ENCODE measurements around the gene DLGAP1. TPM values are rescaled to one million over a fixed set of nuclear protein-coding genes. Genes with fewer than 3 reads are reported as not detected.

DLGAP1 gene
- total RNA-seq, 4 donors from 2014 or later = 1.2 to 1.4 (median 1.4) TPM

DNA sequence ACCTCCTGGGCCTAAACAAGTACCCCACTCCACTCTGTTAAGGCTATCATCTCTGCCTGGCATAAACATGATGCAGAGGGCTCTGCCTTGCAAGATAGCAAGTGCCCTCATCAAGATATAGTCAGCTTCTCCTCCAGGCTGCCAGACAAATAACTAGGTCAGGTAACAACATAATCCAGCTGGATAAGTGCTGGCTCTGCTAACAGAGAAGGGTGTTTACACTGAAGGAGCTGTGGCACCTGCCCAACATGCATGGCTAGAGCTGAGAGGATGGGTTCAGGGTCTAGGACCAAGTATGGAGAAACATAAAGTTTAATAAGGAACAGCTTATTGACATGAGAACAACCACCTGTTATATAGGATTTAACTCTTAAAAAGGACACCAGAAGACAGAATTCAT is 42.8 kb downstream of the DLGAP1 start:
- DNase-seq (ENCODE audit: extremely low spot score) = no peak
- intact Hi-C loops (cut with DNase I) = no loop called here
- Histone ChIP-seq H3K9me3 (no peaks in the 10 kb centered on the region), H3K27ac (replicated peaks in 1 of 4) (no peak overlapping the region), H3K36me3 (no peaks in the 10 kb centered on the region), H3K4me1 (no peaks in the 10 kb centered on the region), H3K27me3 (no peaks in the 10 kb centered on the region), H3K4me3 (no peak overlapping the region)
- TF ChIP-seq, protein P1, sequence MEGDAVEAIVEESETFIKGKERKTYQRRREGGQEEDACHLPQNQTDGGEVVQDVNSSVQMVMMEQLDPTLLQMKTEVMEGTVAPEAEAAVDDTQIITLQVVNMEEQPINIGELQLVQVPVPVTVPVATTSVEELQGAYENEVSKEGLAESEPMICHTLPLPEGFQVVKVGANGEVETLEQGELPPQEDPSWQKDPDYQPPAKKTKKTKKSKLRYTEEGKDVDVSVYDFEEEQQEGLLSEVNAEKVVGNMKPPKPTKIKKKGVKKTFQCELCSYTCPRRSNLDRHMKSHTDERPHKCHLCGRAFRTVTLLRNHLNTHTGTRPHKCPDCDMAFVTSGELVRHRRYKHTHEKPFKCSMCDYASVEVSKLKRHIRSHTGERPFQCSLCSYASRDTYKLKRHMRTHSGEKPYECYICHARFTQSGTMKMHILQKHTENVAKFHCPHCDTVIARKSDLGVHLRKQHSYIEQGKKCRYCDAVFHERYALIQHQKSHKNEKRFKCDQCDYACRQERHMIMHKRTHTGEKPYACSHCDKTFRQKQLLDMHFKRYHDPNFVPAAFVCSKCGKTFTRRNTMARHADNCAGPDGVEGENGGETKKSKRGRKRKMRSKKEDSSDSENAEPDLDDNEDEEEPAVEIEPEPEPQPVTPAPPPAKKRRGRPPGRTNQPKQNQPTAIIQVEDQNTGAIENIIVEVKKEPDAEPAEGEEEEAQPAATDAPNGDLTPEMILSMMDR (IDR thresholded peaks at IDR 0.05) = no peak
- no peak for TF ChIP-seq EP300 (IDR thresholded peaks at IDR 0.05)
- TF ChIP-seq POLR2AphosphoS5 (IDR thresholded peaks at IDR 0.05) = no peak
- TF ChIP-seq POLR2A (IDR thresholded peaks at IDR 0.05; ENCODE audit: low read depth) = no peak

DNA sequence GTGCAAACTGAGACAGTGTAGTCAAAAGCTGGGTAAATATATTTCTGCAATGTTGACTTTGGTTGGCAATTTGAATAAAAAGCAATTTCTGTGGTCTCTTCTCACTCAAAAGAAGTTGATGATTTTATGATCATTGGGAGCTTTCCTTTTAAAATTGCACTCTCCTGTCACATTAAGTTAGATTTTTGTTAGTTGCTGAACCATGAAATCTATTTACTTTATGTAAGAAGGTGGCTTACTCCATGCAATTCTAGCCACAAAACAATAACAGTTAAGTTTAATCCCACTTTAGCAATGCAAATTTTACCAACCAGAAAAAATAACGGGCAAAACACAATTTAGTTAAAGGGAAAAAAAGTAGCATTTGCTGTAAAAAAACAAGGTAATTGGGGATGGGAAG is 48.3 kb downstream of the DLGAP1 start:
- WGBS = 63% methylated on average over 1 of the region's 1 CpG
- Histone ChIP-seq H3K27me3 (no peaks in the 10 kb centered on the region), H3K4me3 (no peak overlapping the region), H3K4me1 (no peaks in the 10 kb centered on the region), H3K36me3 (no peaks in the 10 kb centered on the region), H3K27ac (replicated peaks in 1 of 4) (no peak overlapping the region), H3K9me3 (no peaks in the 10 kb centered on the region)
- TF ChIP-seq POLR2AphosphoS5 (IDR thresholded peaks at IDR 0.05) (no peak), POLR2A (IDR thresholded peaks at IDR 0.05; ENCODE audit: low read depth) (no peak)
- intact Hi-C loops (cut with DNase I) = no loop called here
- no peak for DNase-seq (ENCODE audit: extremely low spot score)

DNA sequence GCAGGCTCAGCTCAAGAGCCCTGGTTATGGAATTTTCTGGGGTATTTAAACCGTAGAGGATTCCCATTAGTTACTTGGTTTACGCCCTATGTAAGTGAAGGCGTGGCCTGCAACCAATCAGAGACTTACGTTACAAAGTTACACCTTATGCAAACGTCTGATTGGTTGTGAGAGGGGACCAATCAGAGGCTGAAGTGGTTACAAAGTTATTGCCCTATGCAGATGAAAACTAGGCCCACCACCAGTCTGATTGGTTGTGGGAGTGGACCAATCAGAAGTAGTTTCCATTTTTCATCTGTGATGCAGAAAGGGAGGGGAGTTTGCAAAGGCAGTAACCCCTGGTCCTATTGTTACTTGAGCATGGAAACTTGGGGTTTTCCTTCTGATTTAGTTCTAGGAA is 49.1 kb downstream of the DLGAP1 start:
- TF ChIP-seq POLR2A (IDR thresholded peaks at IDR 0.05; ENCODE audit: low read depth) = no peak
- no peak overlapping the region for H3K4me3 ChIP-seq
- no peaks in the 10 kb centered on the region for H3K9me3 ChIP-seq
- no peaks in the 10 kb centered on the region for H3K27me3 ChIP-seq
- no peak for DNase-seq (ENCODE audit: extremely low spot score)
- WGBS = 84% methylated on average over 5 of the region's 5 CpGs
- H3K4me1 ChIP-seq = no peaks in the 10 kb centered on the region
- H3K36me3 ChIP-seq = no peaks in the 10 kb centered on the region
- no peak overlapping the region for H3K27ac ChIP-seq (replicated peaks in 1 of 4)
- intact Hi-C loops (cut with DNase I) = no loop called here

DNA sequence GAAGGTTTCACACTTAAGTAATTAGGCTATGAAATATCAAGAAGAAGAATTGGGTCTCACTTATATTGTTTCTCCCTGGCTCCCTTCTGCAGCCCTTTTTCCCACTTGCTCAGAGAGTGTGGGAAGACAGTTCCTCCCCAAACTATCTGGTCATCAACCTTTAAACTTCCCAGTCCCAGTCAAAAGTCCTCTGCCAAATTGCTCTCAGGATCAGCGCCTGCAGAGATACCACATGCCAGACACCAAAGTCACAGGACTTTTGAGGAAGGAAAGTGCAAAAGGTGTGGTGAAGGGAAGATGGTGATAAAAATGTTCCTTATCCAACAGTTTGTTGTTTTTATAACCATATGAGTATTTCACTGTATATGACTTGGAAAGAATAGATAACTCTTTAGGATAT is 51.3 kb downstream of the DLGAP1 start:
- intact Hi-C loops (cut with DNase I) = no loop called here
- whole genome bisulfite sequencing = 60% methylated on average over 1 of the region's 1 CpG

DNA sequence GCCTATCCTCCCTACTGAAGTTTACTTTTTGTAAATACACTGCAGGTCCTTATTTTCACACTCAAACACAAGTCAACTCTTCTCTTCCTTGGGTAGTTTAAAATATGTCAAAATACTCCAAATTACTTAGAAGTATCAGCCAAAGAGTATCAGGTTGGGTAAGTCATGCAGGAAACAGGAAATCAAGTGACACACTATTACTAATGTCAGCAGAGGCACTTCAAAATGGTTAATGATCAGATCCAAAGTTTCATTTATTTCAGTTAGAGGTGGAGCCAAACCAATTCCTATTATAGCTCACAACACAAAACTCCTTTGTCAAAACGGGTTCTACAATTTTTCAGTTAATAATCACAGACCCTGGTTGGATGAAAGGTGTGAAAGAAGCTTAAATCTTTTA is 54.2 kb downstream of the DLGAP1 start:
- Histone ChIP-seq H3K9me3 (no peaks in the 10 kb centered on the region), H3K36me3 (no peaks in the 10 kb centered on the region), H3K4me1 (no peaks in the 10 kb centered on the region), H3K4me3 (no peak overlapping the region), H3K27me3 (no peaks in the 10 kb centered on the region), H3K27ac (replicated peaks in 1 of 4) (no peak overlapping the region)
- WGBS = 14% methylated on average over 1 of the region's 1 CpG
- TF ChIP-seq, protein P1 (IDR thresholded peaks at IDR 0.05) = no peak
- TF ChIP-seq EP300 (IDR thresholded peaks at IDR 0.05) (no peak), POLR2AphosphoS5 (IDR thresholded peaks at IDR 0.05) (no peak), POLR2A (IDR thresholded peaks at IDR 0.05; ENCODE audit: low read depth) (no peak)
- intact Hi-C loops (cut with DNase I) = no loop called here
- DNase-seq (ENCODE audit: extremely low spot score) = no peak

More for the DNA sequence above, 51.3 kb downstream of the DLGAP1 start:
- H3K4me3 ChIP-seq = no peak overlapping the region
- no peaks in the 10 kb centered on the region for H3K36me3 ChIP-seq
- no peaks in the 10 kb centered on the region for H3K4me1 ChIP-seq
- no peak for TF ChIP-seq EP300 (IDR thresholded peaks at IDR 0.05)
- no peak for TF ChIP-seq POLR2AphosphoS5 (IDR thresholded peaks at IDR 0.05)
- TF ChIP-seq, protein P1 (IDR thresholded peaks at IDR 0.05) = no peak
- no peak overlapping the region for H3K27ac ChIP-seq (replicated peaks in 1 of 4)
- H3K27me3 ChIP-seq = no peaks in the 10 kb centered on the region
- no peak for DNase-seq (ENCODE audit: extremely low spot score)
- no peaks in the 10 kb centered on the region for H3K9me3 ChIP-seq

DNA sequence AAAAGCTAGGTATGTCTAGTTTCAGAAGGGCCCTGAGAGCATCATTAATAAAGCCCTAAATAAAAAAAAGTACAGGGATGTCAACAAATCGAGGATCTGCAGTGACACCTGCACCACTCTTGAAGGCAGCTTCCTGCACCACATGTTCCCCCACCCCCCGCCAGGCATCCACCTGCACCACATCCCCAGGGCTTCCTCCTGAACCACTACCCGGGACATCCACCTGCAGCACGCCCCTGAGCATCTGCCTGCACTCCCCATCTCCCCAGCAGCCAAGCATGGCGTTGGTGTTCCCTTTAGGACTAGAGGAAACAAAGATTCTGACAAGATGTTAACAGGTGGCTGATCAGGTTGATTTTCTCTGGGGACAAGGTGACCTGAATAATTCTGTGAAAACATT is 55.2 kb downstream of the DLGAP1 start:
- 56% methylated on average over 4 of the region's 5 CpGs for WGBS
- intact Hi-C loops (cut with DNase I) = no loop called here
- no peak overlapping the region for H3K27ac ChIP-seq (replicated peaks in 1 of 4)

More for the DNA sequence above, 55.2 kb downstream of the DLGAP1 start:
- TF ChIP-seq POLR2A (IDR thresholded peaks at IDR 0.05; ENCODE audit: low read depth) (no peak), EP300 (IDR thresholded peaks at IDR 0.05) (no peak), POLR2AphosphoS5 (IDR thresholded peaks at IDR 0.05) (no peak)
- TF ChIP-seq, protein P1 (IDR thresholded peaks at IDR 0.05) = no peak
- H3K9me3 ChIP-seq = no peaks in the 10 kb centered on the region
- no peaks in the 10 kb centered on the region for H3K4me1 ChIP-seq
- H3K36me3 ChIP-seq = no peaks in the 10 kb centered on the region
- H3K27me3 ChIP-seq = no peaks in the 10 kb centered on the region
- H3K4me3 ChIP-seq = no peak overlapping the region
- DNase-seq (ENCODE audit: extremely low spot score) = no peak
